Superior temporal gyrus (tissue), 1 donor: ENCODE measurements around the gene EPX.

Source experiments
- DNase-seq: peaks from one replicate; pipeline ENCODE4 v3.0.0-alpha.2; 2016; ENCODE audit errors: extremely low spot score

EPX gene

GRCh38 chr17:58227733-58228132, 35.2 kb downstream of the EPX start:
- no peak for DNase-seq

DNA sequence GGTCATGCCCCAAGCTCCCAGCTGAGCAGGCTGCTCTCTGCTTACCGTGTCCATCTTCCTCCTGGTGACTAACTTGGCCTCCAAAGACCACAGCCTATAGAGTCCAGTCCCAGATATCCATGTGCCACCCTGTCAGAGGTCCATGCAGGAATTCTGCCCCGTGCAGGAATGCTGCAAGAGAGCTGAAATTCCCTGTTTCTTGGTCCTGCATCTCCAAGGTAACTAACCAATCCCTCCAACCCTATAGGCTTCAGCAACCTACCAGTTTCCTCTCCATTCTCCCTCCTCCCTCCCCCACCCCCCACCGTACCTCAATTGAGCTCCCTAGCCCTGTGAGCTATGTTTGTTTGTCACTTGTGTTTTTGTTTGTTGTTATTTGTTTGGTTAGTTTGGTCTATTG, 36.2 kb downstream of the EPX start:
- no peak for DNase-seq

GRCh38 chr17:58229384-58229783, 36.9 kb downstream of the EPX start:
- DNase-seq, result no peak

DNA sequence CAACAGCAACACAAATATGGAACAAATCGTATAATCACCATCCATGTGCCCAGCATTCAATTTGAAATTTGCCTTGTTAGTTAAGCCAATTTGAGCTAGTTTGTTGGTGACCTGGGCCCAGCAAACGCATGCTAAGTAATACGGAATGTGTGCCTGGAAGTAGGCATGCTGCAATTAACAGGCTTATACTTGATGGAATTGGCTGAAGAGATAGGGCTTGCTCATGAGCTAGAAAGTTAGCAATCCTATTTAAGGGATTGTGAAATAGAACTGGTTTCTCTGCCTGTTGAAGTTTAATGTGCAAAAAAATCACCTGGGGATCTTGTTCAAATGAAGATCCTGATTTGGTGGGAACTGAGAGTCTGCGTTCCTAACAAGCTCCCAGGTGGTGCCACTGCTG, 37.4 kb downstream of the EPX start:
- no peak for DNase-seq

GRCh38 chr17:58231641-58232040, 39.1 kb downstream of the EPX start:
- DNase-seq, result no peak

DNA sequence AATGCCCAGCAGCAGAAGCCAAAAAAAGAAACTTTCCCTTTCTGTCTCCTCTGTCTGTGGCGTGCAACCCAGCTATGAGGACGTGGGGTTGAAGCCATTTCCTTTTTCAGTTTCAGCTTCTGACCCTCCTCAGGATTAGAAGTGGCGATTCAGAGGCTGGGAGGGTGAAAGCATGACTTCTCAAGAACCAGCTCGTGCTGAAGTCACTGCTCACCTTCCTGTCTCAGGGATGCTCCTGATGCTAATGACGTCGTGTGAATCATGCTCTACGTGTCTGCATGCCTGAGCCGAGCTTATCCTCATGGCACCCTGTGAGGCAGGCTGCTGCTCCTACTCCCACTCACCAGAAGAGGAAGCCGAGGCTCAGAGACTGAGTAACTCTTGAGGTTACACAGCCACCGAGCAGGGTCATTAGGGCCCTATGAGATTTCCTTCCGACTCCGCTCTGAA, 40.2 kb downstream of the EPX start:
- DNase-seq, result no peak

DNA sequence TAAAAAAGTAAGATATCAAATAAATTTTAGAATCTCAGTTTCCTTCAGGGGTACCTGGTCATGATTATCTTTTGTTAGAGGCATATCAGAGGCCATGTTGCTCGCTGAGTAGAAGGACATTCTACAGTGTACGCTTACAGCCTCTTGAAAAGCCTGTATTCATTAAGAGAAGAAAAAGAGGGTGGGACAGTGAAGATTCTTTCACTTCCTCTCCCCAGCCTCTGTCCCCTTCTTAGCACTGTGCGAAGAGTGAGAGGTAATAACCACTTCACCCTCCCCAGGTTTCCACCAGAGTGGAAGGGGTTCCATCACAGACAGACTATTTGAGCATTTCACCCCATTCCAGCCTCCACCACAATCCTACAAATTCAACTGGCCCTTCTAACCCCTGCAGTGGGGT, 41.0 kb downstream of the EPX start:
- DNase-seq, result no peak

GRCh38 chr17:58234512-58234911, 42.0 kb downstream of the EPX start:
- no peak for DNase-seq

GRCh38 chr17:58235821-58236220, 43.3 kb downstream of the EPX start:
- DNase-seq, result no peak

- no peak for DNase-seq
These were observed 43.9 kb downstream of the EPX start for GRCh38 chr17:58236394-58236793.

DNA sequence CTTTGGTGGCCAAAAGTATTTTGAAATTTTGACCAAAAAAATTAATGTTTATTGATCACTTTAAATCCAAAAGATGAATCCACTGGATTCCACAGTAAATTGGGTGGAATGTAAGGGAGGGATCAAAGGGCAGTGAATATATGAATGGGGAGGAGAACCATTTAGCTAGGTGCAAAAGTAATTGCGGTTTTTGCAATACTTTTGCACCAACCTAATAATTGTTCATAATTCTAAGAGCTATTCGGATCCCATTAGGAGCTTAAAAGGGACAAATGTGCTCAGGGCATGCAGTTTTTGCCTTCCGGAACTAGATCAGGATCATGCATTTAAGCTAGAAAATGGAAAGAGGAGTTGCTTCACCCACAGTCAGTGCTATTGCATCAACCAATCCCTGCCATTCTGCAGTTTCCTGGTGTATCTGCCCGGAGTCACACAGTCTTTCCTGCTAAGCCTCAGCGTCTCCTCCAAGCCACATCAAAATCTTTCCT, 45.7 kb downstream of the EPX start, which contains the start of gene LPO:
Gene LPO (plus strand): TSS at position 438 of the 488 bp plus-strand sequence. CDS start 4,396 bp downstream, outside the sequence.
- DNase-seq, result no peak

DNA sequence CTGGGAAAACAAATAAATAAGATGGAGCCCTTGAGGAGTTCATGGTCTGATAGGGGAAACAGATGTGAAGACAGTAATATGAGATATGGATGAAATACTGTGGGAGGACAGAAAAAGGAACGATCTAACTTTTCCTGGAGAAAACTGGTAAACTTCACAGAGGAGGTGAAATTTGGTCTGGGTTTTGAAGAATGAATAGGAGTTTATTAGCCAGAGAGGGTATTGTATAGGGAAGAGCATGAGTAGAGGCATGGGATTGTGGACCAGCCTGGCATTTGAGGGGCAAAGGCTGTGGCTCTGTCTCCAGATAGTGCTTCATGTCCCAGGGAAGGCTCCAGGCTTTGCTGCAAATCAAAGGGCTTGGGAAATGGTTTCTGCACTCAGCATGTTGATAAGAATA, 47.5 kb downstream of the EPX start:
- no peak for DNase-seq

DNA sequence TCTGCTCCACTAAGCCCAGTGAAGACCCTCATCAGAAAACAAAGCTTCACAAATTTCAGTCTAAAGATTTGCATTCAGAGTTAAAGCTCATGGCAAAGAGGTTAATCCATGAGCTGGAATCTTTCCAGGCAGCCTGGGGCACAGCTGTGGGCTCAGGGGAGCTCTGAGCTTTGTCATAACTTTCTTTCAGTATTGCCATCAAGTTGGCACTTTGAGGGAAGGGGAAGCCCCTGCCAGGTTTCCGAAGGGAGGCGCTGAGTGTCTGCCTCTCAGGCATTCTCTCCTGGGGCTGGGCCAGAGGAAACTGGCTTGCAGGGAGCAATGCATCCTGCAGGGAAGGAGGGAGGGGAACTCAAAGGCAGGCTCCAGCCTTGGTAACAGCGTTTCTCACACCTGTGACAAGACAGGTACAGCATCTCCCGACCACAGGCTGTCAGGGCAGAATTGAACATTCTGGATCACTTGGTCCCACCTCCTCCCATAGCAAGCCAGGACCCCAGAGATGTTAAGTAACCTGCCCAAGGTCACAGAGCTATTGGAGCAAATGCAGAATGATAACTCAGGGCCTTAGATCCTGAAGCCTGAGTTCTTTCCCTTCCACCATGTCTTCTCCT, 49.8 kb downstream of the EPX start:
- DNase-seq, result no peak

DNA sequence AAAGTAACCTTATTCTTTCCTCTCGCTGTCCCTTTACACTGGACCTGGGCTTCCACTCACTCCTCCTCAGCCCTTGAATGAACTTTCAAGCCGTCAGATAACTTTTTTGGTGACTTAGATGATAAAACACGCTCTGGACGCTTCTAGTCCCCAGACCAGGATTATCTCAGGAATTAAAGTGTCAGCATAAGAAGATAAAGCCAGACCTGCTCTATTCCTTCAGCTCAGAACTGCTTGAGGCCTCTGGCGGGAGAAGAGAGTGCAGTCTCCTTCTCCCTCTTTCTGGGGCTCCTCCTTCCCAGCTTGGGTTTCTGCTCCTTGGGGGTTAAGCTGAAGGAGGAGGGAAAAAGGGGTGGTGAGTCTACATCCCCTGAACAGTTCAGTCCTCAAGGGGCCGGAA, 52.4 kb downstream of the EPX start:
- DNase-seq, result no peak

- DNase-seq, result no peak
These were observed 53.0 kb downstream of the EPX start for GRCh38 chr17:58245428-58246103.

DNA sequence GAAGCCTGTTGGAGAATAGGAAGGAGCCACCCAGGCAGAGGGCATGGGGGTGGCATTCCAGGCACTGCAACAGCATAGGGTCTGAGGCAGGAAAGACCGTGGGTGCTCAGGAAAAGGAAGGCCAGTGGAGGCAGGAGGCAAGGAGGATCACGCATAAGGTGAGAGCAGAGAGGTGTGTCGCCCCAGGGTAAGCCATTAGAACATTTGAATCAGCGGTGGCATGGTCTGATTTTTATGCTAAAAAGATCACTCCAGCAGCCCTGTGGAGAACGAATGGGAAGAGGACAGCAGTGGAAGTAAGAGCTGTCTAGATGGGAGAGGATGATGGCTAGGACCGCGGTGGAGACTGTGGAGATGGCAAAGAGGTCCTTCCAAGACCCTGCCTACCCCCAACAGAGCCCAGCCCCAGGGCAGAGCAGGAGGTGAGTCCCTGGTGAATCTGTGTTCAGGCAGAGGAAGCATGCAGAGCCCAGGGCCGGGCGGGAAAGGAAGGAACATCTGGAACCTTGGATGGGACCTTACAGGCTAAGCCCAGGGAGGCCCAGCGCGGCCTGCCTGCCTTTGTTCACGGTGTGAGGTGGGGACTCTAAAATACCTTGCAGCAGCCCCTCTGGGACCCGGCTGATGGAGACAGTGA, 53.7 kb downstream of the EPX start:
- no peak for DNase-seq

GRCh38 chr17:58246781-58247180, 54.3 kb downstream of the EPX start:
- no peak for DNase-seq

DNA sequence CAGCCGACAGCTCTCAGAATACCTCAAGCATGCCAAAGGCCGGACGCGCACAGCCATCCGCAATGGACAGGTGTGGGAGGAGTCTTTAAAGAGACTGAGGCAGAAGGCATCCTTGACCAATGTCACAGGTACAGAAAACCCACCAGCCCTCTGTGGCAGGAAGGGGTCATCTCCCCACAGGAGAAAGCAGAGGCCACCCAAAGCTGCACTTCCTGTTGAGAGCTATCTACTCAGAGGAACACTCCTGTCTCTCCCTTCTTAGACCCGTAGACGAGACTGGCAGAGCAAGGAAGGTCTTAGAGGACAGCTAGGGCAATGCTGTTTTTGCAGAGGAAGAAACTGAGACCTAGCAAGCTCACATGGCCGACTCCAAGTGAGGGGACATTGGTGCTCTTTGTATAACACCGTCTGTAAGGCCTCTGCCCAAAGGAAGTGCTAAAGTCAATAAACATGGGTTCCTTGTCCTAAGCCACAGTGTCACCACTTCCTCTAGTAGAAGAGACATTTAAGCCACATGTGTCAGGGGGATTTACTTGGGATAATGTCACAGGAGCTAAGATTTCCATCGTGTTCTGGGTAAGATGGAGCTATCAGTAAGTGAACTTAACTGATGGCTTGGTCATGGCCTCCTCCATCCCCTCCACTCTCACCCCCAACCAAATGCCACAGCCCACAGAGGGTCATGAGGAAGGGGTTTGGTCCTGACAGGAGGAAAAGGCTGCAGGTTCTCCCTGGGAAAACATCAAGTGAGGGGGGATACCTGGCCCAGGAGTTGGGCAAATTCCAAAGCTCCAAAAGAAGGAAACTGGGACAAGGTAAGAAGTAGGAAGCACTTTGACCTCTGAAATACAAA, 55.2 kb downstream of the EPX start:
- DNase-seq, result no peak

DNA sequence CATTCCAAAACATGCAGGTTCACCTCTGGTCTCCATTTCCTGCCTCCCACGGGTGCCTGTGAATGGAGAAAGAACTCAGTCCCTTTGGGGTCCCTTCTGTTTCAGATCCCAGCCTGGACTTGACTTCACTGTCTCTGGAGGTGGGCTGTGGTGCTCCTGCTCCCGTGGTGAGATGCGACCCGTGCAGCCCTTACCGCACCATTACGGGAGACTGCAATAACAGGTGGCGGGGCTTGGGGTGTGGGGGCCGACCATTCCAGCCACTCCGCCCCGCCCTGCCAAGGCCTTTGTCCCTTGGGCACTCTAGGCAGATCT, 56.4 kb downstream of the EPX start:
- no peak for DNase-seq

- DNase-seq, result peak; percentile 73
These were observed 57.0 kb downstream of the EPX start for GRCh38 chr17:58249270-58250133.

- DNase-seq, result no peak
These were observed 58.0 kb downstream of the EPX start for GRCh38 chr17:58250344-58251011.
